ENCODE results near the gene ACTA1.

DNA sequence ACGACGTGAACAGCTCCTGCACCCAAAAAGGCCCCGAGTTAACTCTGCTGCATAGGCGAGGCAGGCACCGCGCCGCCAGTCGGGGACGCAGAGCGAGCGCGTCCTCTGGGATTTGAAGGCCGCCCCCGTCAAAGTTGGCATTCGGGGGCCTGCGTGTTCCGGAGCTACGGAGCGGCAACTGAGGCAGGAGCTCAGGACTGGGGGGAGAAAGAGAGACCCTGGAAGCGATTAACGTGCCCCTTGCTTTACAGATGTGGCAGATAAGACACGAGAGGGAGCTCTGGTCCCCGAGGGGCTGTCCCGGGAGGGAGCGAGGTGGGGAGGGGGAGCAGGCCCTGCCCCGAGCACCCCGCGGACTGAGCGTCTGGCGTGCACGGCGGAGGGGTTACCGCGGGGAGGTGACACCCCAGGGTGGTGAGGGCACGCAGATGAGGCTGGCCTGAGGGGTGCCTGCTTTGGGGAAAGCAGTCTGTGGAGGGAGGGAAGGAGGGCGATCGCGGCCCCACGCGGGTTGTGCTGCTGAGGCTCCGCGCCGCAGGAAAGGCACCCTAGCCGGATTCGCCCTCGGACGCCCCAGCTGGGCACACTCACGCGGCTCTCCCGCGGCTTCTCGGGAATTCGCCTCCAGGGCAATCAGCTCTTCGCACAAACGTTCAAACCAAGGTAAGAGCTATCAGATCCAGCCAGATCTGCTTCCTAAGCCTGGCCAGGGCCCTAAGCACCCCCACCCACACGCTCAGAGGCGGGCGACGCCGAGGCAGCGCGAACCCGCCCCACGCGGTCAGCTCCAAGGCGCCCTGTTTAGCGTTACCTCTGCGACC, 26.5 kb downstream of the ACTA1 start:
- no peak for TF ChIP-seq EZH2 (IDR thresholded peaks at IDR 0.05; ENCODE audit: low read length, unreplicated experiment)
- TF ChIP-seq, protein P1, sequence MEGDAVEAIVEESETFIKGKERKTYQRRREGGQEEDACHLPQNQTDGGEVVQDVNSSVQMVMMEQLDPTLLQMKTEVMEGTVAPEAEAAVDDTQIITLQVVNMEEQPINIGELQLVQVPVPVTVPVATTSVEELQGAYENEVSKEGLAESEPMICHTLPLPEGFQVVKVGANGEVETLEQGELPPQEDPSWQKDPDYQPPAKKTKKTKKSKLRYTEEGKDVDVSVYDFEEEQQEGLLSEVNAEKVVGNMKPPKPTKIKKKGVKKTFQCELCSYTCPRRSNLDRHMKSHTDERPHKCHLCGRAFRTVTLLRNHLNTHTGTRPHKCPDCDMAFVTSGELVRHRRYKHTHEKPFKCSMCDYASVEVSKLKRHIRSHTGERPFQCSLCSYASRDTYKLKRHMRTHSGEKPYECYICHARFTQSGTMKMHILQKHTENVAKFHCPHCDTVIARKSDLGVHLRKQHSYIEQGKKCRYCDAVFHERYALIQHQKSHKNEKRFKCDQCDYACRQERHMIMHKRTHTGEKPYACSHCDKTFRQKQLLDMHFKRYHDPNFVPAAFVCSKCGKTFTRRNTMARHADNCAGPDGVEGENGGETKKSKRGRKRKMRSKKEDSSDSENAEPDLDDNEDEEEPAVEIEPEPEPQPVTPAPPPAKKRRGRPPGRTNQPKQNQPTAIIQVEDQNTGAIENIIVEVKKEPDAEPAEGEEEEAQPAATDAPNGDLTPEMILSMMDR (conservative IDR thresholded peaks at IDR 0.05; ENCODE audit: low read depth, low read length), result no peak
